ENCODE measurements around the gene ACOT11. TPM values are rescaled to one million over a fixed set of nuclear protein-coding genes. Genes with fewer than 3 reads are reported as not detected.

Gene ACOT11
- total RNA-seq (2021) (3.8 to 4.4 TPM (median 4.2 TPM) in 3 replicates), Bru-seq, nascent RNA (percentile 37 among the genes with signal in this experiment)
- long read RNA-seq, experiment 1, partial matches to known transcripts, result 1 of 15 reads
- long read RNA-seq, experiment 1, other reads (novel, unspliced or antisense), result 13 of 15 reads
- long read RNA-seq, experiment 2, result 0 reads
- long read RNA-seq, experiment 3, result 0 reads

GRCh38 chr1:54547601-54548388, at the start of gene ACOT11:
TSS of gene ACOT11 (plus strand) at chr1:54548228. CDS start at chr1:54548310, 82 bp downstream.
- TF ChIP-seq RELA (CRISPR knock-in tag; IDR thresholded peaks at IDR 0.05; ENCODE audit: borderline replicate concordance), result no peak
- TF ChIP-seq E2F1 (CRISPR knock-in tag; IDR thresholded peaks at IDR 0.05), result no peak
- no peak for TF ChIP-seq USF1 (CRISPR knock-in tag; IDR thresholded peaks at IDR 0.05)
- TF ChIP-seq ESRRA (CRISPR knock-in tag; IDR thresholded peaks at IDR 0.05; ENCODE audit: borderline replicate concordance), result no peak
- ATAC-seq (peak; percentile 85), DNase-seq (ENCODE audit: low spot score) (peak; percentile 45)
- ChIA-PET POLR2A (interaction anchor here (0.8 to 1.7 kb wide), 4 partner anchors 11 to 75 kb away, joined by 3 to 7 read pairs (median 3); partner anchors contain the start of gene FAM151A), CTCF (interaction anchor here (0.6 to 3.0 kb wide), 35 partner anchors 11 to 466 kb away, joined by 3 to 25 read pairs (median 4); partner anchors contain the start of gene TTC22)
- no peaks in the 10 kb centered on the region for H3K27me3 Mint-ChIP-seq (ENCODE audit: low read depth)
- no peaks in the 10 kb centered on the region for H3K9me3 Mint-ChIP-seq
- no peaks in the 10 kb centered on the region for H3K36me3 Mint-ChIP-seq
- H3K4me3 Mint-ChIP-seq, result no peak within 1 kb of the TSS
- H3K27ac Mint-ChIP-seq, result no peak within 1 kb of the TSS
- peaks cover 28% of the 10 kb centered on the region for H3K4me1 Mint-ChIP-seq

- TF ChIP-seq NFE2L1 (CRISPR knock-in tag; IDR thresholded peaks at IDR 0.05), result no peak
- TF ChIP-seq ZNF121 (CRISPR knock-in tag; IDR thresholded peaks at IDR 0.05), result peak; percentile 61; the same call in 1 of the 2 replicates
- DNase-seq (ENCODE audit: low spot score) (no peak), ATAC-seq (peak; percentile 7)
- Mint-ChIP-seq H3K27me3 (ENCODE audit: low read depth) (no peaks in the 10 kb centered on the region; the same call in 1 of the 2 replicates), H3K4me3 (peak overlapping the region; percentile 69), H3K36me3 (no peaks in the 10 kb centered on the region), H3K9me3 (no peaks in the 10 kb centered on the region), H3K27ac (no peak overlapping the region), H3K4me1 (peaks cover 37% of the 10 kb centered on the region)
- ChIA-PET CTCF (interaction anchor here (0.6 to 2.7 kb wide), 19 partner anchors 7 to 553 kb away, joined by 3 to 25 read pairs (median 4); partner anchors contain the start of genes ACOT11, IFT25 and TTC22), POLR2A (interaction anchor here (1.0 to 1.4 kb wide), 3 partner anchors 9 to 167 kb away, joined by 3 to 5 read pairs (median 3); no protein-coding TSS in a partner anchor)
These were observed 49.5 kb upstream of the ACOT11 start for GRCh38 chr1:54498383-54499096.

DNA sequence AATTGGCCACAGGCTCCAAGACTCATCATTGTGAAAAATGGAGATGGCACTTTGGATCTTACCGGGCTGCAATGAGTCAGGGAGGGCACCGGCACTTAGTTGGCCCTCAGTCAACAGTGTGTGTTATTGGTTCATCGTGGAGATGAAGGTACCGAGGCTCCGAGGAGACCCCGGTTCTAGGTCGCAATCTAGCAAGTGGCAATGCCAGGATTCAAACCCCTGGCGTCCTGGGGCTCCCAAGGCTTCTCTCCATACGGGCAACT, 49.0 kb upstream of the ACOT11 start:
- peak overlapping the region; percentile 69 for H3K4me3 Mint-ChIP-seq
- H3K4me1 Mint-ChIP-seq, result peaks cover 37% of the 10 kb centered on the region
- no peaks in the 10 kb centered on the region; the same call in 1 of the 2 replicates for H3K27me3 Mint-ChIP-seq (ENCODE audit: low read depth)
- no peak overlapping the region for H3K27ac Mint-ChIP-seq
- ATAC-seq (no peak), DNase-seq (ENCODE audit: low spot score) (no peak)
- TF ChIP-seq KAT7 (CRISPR knock-in tag; IDR thresholded peaks at IDR 0.05; ENCODE audit: borderline replicate concordance) (no peak), TEAD1 (CRISPR knock-in tag; IDR thresholded peaks at IDR 0.05) (no peak), NR2C2 (CRISPR knock-in tag; IDR thresholded peaks at IDR 0.05) (no peak), TP53 (CRISPR knock-in tag; IDR thresholded peaks at IDR 0.05) (no peak)
- TF ChIP-seq, protein P1, sequence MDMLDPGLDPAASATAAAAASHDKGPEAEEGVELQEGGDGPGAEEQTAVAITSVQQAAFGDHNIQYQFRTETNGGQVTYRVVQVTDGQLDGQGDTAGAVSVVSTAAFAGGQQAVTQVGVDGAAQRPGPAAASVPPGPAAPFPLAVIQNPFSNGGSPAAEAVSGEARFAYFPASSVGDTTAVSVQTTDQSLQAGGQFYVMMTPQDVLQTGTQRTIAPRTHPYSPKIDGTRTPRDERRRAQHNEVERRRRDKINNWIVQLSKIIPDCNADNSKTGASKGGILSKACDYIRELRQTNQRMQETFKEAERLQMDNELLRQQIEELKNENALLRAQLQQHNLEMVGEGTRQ (CRISPR knock-in tag; IDR thresholded peaks at IDR 0.05), result no peak
- no peaks in the 10 kb centered on the region for H3K36me3 Mint-ChIP-seq
- no peaks in the 10 kb centered on the region for H3K9me3 Mint-ChIP-seq
- POLR2A ChIA-PET, result interaction anchor here (1.0 to 1.4 kb wide), 3 partner anchors 10 to 167 kb away, joined by 3 to 5 read pairs (median 3); no protein-coding TSS in a partner anchor
- CTCF ChIA-PET, result interaction anchor here (0.6 to 2.7 kb wide), 33 partner anchors 7 to 554 kb away, joined by 3 to 25 read pairs (median 4); partner anchors contain the start of genes ACOT11, IFT25 and TTC22

DNA sequence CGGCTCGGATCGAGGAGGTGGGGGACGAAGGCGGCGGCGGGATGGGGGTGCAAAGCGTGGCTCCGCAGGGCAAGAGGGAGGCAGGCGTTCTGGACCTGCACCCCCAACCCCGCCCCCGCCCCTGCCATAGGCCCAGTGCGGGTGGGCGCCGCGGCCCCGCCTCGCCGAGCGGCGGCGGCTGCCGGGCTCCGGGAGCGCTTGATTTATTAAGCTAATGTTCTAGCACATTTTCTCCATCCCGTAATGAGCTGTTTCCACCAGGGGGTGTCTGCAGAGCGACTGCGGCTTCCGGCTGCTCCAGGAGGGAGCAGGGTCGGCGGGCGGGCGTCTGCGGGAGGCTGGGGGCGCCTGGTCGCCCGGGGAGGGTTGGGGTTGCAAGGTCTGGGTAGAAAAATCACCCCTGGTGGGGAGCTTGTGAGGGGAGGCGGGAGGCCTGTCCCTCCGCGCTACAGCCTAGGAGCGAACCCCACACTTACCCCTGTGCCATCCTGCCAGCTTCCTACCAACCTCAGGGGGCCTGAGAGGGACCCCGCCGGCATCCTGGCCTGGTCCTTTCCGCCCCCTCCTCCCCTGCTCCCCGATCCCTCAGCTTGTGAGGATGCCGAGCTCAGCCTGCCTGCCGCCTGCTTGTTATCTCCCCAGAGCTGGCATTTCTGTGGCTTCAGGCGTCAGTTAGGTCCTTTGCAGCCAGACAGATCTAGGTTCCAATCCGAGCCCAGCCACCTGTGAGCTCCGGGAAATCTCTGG, 48.5 kb upstream of the ACOT11 start:
- H3K4me3 Mint-ChIP-seq, result peak overlapping the region; percentile 71
- no peaks in the 10 kb centered on the region for H3K36me3 Mint-ChIP-seq
- H3K27ac Mint-ChIP-seq, result no peak overlapping the region
- ATAC-seq (peak; percentile 63), DNase-seq (ENCODE audit: low spot score) (peak; percentile 59)
- no peaks in the 10 kb centered on the region for H3K9me3 Mint-ChIP-seq
- no peaks in the 10 kb centered on the region; the same call in 1 of the 2 replicates for H3K27me3 Mint-ChIP-seq (ENCODE audit: low read depth)
- POLR2A ChIA-PET, result interaction anchor here (0.6 to 1.4 kb wide), 5 partner anchors 10 to 334 kb away, joined by 3 to 5 read pairs (median 3); partner anchors contain the start of gene ACOT11
- peaks cover 37% of the 10 kb centered on the region for H3K4me1 Mint-ChIP-seq
- CTCF ChIA-PET, result interaction anchor here (0.6 to 2.7 kb wide), 36 partner anchors 8 to 554 kb away, joined by 3 to 25 read pairs (median 4); partner anchors contain the start of genes ACOT11, IFT25 and TTC22
- TF ChIP-seq FOXP4 (CRISPR knock-in tag; IDR thresholded peaks at IDR 0.05), result no peak
- TF ChIP-seq, protein P2, sequence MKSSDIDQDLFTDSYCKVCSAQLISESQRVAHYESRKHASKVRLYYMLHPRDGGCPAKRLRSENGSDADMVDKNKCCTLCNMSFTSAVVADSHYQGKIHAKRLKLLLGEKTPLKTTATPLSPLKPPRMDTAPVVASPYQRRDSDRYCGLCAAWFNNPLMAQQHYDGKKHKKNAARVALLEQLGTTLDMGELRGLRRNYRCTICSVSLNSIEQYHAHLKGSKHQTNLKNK (CRISPR knock-in tag; IDR thresholded peaks at IDR 0.05), result no peak
- peak; percentile 49; the same call in 1 of the 2 replicates for TF ChIP-seq ZNF423 (CRISPR knock-in tag; IDR thresholded peaks at IDR 0.05)
- no peak for TF ChIP-seq ZNF671 (CRISPR knock-in tag; IDR thresholded peaks at IDR 0.05)
- TF ChIP-seq KAT7 (CRISPR knock-in tag; IDR thresholded peaks at IDR 0.05; ENCODE audit: borderline replicate concordance), result no peak
- TF ChIP-seq MYBL2 (CRISPR knock-in tag; IDR thresholded peaks at IDR 0.05), result peak; percentile 56; the same call in 1 of the 2 replicates
- TF ChIP-seq FOXK1 (CRISPR knock-in tag; IDR thresholded peaks at IDR 0.05), result no peak
- TF ChIP-seq, protein P3, sequence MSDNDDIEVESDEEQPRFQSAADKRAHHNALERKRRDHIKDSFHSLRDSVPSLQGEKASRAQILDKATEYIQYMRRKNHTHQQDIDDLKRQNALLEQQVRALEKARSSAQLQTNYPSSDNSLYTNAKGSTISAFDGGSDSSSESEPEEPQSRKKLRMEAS (CRISPR knock-in tag; IDR thresholded peaks at IDR 0.05), result no peak
